Endothelial cell of umbilical vein (primary cell): ENCODE data around the gene CILP2.

Experiments used
- FOS ChIP-seq: IDR thresholded peaks from 2 replicates; pipeline ENCODE4 v1.6.1; 2011; ENCODE audit warnings: mild to moderate bottlenecking, low read length, moderate library complexity, borderline replicate concordance; ENCODE audit not compliant: insufficient read depth
- JUN ChIP-seq: IDR thresholded peaks from 2 replicates; pipeline ENCODE4 v1.6.1; 2011; ENCODE audit warnings: borderline replicate concordance, low read depth; ENCODE audit not compliant: insufficient read length, insufficient read depth
- MYC ChIP-seq: IDR thresholded peaks from one replicate; pipeline ENCODE4 v1.6.1; 2011; ENCODE audit warnings: mild to moderate bottlenecking, low read depth, low read length
- POLR2A ChIP-seq: IDR thresholded peaks from 2 replicates; pipeline ENCODE4 v1.6.1; 2012; ENCODE audit warnings: low read depth, mild to moderate bottlenecking, control low read depth, low read length
- POLR2AphosphoS5 ChIP-seq: IDR thresholded peaks from 2 replicates; pipeline ENCODE4 v1.6.1; 2012; ENCODE audit warnings: low read depth, mild to moderate bottlenecking, control low read depth, low read length, moderate library complexity; ENCODE audit not compliant: insufficient read depth
- TF ChIP-seq, protein P1 (sequence below), 2 donors: IDR thresholded peaks; 1 replicate in 1 of 2; 2 replicates in 1 of 2; pipeline ENCODE4 v1.5.1; 2011; ENCODE audit warnings: low read length in 2 of 2, mild to moderate bottlenecking in 2 of 2, moderate library complexity in 2 of 2, control low read depth in 1 of 2, inconsistent platforms in 1 of 2, low read depth in 1 of 2; ENCODE audit not compliant: insufficient read depth in 1 of 2; ENCODE audit errors: extremely low read depth in 1 of 2
- TF ChIP-seq, protein P2 (sequence below): IDR thresholded peaks from 2 replicates; pipeline ENCODE4 v1.6.1; 2011; ENCODE audit not compliant: insufficient read depth, insufficient read length

DNA sequence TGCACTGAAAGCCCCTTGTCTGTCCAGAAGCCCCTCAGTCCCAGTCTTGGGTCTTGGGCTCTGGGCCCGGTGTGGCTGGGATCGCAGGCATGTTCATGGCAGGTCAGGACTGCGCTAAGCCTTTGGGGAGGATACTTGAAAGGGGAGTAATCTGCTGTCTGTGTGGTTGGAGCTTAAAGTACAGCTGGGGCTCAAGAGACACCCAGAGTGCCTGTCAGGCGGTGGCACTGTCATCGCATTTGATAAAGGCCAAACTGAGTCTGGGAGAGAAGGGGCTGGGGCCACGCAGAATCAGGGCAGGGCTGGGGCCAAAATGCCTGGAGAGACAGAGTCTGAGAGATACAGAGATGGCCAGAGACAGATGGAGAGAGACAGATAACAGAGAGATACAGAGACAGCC lies 4.2 kb upstream of the CILP2 start:
- TF ChIP-seq, protein P1, sequence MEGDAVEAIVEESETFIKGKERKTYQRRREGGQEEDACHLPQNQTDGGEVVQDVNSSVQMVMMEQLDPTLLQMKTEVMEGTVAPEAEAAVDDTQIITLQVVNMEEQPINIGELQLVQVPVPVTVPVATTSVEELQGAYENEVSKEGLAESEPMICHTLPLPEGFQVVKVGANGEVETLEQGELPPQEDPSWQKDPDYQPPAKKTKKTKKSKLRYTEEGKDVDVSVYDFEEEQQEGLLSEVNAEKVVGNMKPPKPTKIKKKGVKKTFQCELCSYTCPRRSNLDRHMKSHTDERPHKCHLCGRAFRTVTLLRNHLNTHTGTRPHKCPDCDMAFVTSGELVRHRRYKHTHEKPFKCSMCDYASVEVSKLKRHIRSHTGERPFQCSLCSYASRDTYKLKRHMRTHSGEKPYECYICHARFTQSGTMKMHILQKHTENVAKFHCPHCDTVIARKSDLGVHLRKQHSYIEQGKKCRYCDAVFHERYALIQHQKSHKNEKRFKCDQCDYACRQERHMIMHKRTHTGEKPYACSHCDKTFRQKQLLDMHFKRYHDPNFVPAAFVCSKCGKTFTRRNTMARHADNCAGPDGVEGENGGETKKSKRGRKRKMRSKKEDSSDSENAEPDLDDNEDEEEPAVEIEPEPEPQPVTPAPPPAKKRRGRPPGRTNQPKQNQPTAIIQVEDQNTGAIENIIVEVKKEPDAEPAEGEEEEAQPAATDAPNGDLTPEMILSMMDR (IDR thresholded peaks at IDR 0.05; ENCODE audit: extremely low read depth in 1 of 2, insufficient read depth in 1 of 2, low read depth in 1 of 2, low read length in 2 of 2), result no peak
- no peak for TF ChIP-seq JUN
- no peak for TF ChIP-seq MYC
- TF ChIP-seq POLR2AphosphoS5, result no peak
- TF ChIP-seq, protein P2, sequence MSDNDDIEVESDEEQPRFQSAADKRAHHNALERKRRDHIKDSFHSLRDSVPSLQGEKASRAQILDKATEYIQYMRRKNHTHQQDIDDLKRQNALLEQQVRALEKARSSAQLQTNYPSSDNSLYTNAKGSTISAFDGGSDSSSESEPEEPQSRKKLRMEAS, result no peak
- no peak for TF ChIP-seq POLR2A
- no peak for TF ChIP-seq FOS
